GM19099 (cell line): Measurements from ENCODE around the gene ADAMTSL4.

ENCODE experiments used
- POLR2A ChIP-seq: IDR thresholded peaks from 3 replicates; pipeline ENCODE4 v1.6.1; 2011; ENCODE audit warnings: low read depth; ENCODE audit not compliant: insufficient read length; ENCODE audit errors: extremely low read depth

ADAMTSL4 gene

GRCh38 chr1:150558303-150558704 lies 9.1 kb downstream of the ADAMTSL4 start:
- no peak for TF ChIP-seq POLR2A

- no peak for TF ChIP-seq POLR2A
Observed at GRCh38 chr1:150558761-150559655, 9.8 kb downstream of the ADAMTSL4 start.

- TF ChIP-seq POLR2A: no peak
Observed at GRCh38 chr1:150559656-150560010, 10.4 kb downstream of the ADAMTSL4 start.

GRCh38 chr1:150560011-150560438 lies 10.8 kb downstream of the ADAMTSL4 start:
- peak; percentile 28 for TF ChIP-seq POLR2A

- no peak for TF ChIP-seq POLR2A
Observed at GRCh38 chr1:150560576-150561253, 11.5 kb downstream of the ADAMTSL4 start.

GRCh38 chr1:150561254-150561973 lies 12.2 kb downstream of the ADAMTSL4 start:
- peak; percentile 67 for TF ChIP-seq POLR2A

GRCh38 chr1:150561974-150562445 lies 12.8 kb downstream of the ADAMTSL4 start:
- peak; percentile 65 for TF ChIP-seq POLR2A

GRCh38 chr1:150562446-150563339 lies 13.5 kb downstream of the ADAMTSL4 start:
- TF ChIP-seq POLR2A: peak; percentile 38

GRCh38 chr1:150563340-150564038 lies 14.3 kb downstream of the ADAMTSL4 start:
- TF ChIP-seq POLR2A: peak; percentile 11

- TF ChIP-seq POLR2A: no peak
Observed at GRCh38 chr1:150564051-150564991, 15.1 kb downstream of the ADAMTSL4 start.

- no peak for TF ChIP-seq POLR2A
Observed at GRCh38 chr1:150566589-150567340, 17.6 kb downstream of the ADAMTSL4 start.

- no peak for TF ChIP-seq POLR2A
Observed at GRCh38 chr1:150567341-150567716, 18.1 kb downstream of the ADAMTSL4 start.
